MV-4-11 (cell line): ENCODE data around the gene BAIAP2.

Experiments used
- DNase-seq: peaks from one replicate; lab custom pipeline; 2025; lab: John Stamatoyannopoulos, UW

Gene BAIAP2

DNA sequence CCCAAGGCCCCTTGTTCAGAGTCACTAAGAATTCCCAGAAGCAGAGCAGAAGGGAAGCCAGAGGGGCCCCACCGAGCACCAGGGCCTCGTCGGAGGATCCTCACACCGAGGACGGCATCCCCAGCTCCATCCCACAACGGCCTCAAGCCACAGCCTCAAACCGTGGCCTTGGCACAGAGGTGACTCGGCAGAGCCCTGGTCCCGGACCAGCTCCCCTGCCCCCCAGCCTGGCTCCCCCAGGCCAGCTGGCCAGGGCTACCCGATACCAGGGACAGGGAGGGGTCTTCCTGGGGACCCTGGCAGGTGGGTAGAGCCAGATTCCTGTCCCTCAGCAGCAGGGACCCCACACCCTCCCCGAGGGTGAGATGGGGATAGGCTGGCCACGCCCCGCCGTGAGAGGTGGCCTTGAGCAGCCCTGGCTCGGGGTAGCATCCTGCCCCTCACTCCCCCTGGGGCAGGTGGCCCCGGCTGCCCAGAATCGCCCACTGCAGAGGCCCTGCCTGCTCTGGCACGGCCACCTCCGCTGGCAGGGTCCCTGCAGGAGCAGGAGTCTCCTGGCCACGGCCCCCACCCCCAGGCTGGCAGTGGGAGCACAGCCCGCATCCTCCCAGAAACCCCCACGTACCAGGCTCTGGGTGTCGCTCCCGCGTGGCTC is 124.8 kb downstream of the BAIAP2 start:
- no peak for DNase-seq

DNA sequence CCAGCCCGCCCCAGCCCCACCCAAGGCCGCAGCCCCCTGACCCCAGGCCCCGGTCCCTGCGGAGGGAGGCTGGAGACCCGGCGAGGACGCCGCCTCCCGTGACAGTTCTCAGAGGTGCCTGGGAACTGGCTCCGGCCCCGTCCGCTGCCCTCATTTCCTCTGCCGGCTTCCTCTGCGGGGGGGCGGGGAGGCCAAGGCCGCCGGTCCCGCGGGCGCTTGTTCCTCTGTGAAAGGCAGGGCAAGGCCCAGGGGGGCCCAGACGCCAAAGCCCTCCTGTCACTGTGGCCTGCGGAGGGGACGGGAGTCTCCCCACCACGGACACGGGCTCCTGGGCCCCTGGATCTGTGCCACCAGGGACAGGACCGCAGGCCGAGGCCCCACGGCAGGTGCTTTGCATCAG is 125.4 kb downstream of the BAIAP2 start:
- DNase-seq, result no peak

DNA sequence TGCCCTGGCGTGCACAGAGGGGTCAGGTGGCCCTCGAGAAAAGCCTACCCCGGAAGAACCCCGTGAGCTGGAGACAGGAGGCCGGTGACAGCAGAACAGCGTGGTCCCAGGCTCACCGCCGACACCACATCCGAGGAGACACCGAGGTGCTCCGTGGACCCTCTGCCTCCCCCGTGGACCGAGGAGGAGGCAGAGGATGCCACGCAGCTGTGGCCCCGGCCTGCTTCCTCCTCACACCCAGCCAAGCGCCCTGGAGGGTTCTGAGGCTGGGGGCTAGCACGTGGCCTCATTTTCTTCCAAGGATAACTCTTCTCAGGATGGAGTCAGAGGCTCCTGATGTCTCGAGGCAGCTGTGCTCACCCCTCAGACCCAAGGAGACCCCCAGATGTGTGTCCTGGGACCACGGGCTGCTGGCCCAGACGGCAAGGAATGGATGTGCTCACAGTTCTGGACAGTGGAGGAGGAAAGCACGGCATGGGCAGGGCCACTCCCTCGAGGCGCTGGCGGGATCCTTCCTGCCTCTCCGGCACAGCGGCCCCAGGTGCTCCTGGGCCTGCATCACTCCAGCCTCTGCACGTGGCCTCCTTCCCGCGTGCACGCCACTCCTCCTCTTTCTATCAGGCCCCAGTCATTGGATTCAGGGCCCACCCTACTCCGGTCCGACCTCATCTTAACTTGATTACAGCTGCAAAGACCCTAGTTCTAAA is 125.9 kb downstream of the BAIAP2 start:
- DNase-seq, result no peak

DNA sequence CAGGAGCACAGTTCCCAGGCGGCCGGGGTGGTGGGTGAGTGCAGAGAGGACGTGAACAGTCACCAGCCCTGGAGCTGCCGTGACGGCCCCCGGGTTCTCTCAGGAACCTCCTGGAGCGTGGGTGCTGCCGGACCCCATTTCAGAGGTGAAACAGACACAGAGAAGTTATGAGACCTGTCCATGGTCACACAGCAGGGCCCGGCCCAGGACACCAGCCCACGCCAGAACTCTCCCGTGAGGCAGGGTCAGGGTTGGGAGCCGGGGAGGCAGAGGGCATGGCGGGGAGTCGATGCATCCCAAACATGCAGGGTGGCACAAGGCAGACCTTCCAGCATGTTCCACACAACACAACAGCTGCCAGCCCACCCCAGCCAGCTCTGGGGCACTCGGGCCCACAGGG is 126.6 kb downstream of the BAIAP2 start:
- no peak for DNase-seq

DNA sequence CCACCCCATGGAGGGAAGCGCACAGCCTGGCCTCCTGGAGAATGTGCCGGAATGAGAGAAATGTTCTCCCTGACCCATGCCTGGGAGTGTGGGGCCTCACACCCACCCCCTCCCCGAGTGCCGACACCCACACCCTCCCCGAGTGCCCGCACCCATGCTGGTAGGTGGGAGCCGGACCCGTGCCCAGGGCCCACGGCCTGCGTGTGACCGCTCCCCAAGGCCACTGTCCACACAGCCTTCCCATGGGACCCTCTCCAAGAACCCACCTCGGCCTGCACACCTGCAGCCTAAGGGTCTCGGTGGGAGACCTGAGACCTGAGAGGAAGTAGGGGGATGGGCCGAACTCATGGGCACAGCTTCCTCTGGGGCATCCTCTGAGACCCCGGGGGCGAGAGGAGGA is 127.0 kb downstream of the BAIAP2 start:
- no peak for DNase-seq

DNA sequence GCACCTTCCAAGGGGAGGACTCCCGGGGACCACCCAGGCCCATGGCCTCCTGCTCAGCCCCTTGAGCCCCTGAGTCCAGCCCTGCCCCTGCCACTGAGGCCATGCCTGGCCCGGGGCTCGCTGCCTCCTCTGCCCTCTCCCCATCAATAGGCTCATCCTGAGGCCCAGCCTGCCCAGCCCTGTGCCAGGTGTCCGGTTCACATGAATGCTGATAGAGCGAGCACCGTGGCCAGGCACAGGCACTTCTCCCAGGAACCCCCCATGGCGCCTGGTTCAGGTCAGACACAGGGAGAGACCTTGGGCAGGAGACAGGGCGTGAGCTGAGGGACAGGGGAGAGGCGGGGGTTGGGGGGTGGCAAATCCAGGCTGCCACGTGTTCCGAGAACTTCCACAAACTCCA is 127.5 kb downstream of the BAIAP2 start:
- DNase-seq, result no peak

DNA sequence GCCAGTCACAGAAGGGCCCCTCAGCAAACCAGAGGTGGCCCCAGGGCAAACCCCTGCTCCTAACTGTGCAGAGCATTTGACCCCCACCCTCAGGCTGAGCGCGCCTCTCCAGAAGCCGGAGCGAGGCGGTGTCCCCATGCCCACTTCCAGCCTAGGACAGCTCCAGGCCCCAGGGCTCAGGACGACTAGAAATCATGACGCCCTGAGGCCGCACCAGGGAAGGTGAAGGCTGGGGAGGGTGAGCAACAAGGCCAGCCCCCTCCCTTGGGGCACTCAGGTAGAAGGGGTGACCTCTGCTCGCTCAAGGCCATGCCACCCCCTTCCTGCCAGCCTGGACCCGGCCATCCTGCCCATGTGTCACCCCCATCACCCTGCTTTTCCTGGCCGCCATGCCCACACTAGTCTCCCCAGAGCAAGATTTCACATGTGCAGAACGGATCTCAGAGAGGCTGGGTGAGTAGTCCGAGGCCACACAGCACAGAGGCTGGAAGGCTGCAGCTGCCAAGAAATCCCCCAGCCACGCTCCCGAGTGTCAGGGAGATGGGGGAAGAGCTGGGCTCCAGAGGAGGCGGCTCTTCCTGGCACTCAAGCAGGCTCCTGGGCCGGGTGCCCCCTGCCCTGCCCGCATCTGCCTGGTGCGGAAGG is 128.2 kb downstream of the BAIAP2 start:
- DNase-seq, result no peak

DNA sequence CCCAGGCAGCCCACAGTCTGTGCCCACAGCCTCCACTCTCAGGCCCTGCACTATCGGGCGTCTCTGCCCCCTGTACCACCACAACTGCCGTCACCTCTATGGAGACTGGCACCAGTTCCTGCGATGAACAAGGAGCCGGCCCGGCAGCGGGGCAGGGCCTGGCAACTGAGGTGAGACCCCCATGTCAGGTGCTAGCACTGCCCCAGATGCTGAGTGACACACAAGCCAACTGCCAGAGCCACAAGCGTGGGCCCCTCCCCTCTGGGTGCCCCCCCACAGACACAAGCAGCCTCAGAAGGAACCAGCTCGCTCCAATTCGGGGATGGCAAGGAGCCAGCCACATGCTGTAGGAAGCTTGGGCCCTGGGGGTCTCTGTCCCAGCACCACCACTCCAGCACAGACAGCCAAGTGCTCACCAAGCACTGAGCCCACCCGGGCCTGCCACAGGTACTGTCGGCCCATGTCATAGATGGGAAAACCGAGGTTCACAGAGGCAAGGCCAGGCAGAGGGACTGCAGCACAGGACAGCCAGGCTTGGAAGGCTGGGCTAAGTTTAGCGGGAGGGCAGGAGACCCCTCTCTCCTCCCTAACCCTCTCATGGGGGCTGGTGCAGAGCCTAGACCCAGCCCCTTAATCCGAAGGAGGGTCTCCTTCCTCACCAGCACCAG is 128.9 kb downstream of the BAIAP2 start:
- DNase-seq, result no peak

DNA sequence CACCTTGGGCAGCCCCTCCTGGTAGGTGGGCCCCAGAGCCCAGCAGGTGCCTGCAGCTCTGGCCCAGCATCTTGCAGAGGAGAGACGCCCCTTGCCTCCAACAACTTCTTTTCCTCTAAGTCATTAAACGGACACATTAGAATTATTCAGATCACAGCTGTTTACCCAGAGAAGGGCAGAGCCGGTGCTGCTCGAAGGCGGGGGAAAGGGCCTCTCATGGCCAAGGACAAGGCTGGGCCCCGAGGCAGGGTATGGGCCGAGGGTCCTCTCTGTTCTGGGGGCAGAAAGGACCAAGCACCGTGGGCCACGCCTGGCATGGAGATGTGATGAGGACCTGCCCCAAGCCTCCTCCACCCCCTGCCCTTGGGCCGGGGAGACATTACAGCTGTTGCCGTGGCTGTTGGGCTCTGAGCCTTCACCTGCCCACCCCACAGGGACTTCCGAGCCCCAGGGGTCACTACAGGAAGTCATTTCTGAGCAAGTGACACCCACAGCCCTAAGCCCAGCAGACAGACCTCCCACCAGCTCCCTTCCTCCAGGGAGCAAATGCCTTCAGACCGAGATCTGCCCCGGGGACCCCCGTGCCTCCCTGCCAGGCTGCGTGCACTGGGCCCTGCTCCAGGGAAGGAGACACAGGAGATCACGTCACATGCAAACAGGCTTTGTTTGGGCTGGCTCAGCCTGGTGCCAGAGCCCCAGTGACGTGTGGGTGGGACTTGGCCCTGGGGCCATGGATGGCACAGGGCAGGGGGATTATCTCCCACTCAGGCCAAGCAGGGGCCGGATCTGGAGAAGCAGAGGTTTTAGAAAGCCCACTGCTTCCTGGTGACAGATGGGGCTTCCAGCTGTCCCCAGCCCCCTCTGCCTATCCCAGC is 129.7 kb downstream of the BAIAP2 start:
- DNase-seq, result no peak

DNA sequence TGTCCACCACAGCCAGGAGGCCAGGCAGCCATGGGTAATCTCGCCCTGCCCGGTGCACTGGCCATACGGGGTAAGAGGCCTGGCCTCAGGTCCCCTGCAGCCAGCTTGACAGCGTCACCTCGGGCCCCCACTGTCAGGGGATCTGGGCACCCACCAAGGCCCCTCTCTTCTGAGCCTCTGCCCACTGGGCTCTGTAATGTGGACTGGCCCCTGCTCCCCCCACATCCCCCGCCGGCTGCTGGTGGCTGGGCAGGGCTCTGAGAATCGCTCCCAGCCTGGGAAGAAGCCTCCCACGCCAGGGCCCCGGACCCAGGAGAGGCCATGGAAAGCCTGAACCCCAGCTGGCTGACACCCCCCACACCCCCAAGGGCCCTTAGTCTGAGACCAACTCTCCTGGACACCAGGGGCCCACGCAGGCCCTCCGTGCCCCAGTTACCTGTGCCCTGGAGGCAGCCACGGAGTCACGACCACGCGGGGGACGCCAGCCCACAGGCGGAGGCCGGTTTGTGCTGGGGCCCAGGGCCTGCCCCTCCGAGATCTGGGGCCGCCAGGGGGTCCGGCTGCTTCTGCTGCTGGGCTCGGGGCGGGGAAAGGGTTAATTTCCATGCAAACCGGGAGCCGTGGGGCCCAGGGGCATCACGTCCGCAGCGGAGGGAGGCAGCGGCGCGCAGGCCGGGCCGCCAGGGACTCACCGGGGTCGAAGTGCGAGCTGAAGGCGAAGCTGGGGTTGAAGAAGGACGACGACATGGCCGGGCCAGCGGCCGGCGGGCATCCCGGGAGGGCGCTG is 130.5 kb downstream of the BAIAP2 start, which contains the start of gene PVALEF:
PVALEF (plus strand) TSS at position 262 of the 787 bp plus-strand sequence. CDS start 15,720 bp downstream, outside the sequence.
- DNase-seq, result no peak

DNA sequence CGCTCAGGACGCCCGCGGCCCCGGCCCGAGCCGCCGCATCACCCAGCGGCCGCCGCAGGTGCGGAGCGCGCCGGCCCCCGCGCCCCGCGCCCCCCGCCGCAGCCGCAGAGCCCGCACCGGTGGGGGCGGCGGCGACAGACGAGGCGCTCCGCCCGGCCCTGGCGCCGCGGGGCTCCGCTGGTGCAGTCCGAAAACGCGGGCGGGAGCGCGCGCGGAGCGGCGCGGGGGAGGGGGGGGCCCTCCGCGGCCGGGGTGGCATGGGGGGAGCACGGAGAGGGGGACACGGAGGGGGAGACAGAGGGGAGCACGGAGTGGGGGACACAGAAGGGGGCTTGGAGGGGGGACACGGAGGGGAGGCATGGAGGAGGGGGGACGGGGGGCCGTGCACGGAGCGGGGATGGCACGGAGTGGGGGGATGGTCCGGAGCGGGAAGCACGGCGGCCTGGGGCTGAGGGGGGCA is 131.1 kb downstream of the BAIAP2 start, which contains the start of gene AATK:
AATK (minus strand) TSS at position 189 of the 460 bp plus-strand sequence. CDS start 229 bp downstream, outside the sequence.
- DNase-seq, result no peak
